ENCODE measurements around the gene ARHGAP6. TPM values are rescaled to one million over a fixed set of nuclear protein-coding genes. Genes with fewer than 3 reads are reported as not detected.

The ARHGAP6 gene
- total RNA-seq, 4 donors from 2014 or later = 49.2 to 63.8 (median 51.5) TPM

- Histone ChIP-seq H3K27me3 (no peaks in the 10 kb centered on the region), H3K4me3 (replicated peaks in 1 of 3) (no peak overlapping the region), H3K27ac (no peak overlapping the region), H3K4me1 (no peaks in the 10 kb centered on the region), H3K9me3 (no peaks in the 10 kb centered on the region), H3K36me3 (no peaks in the 10 kb centered on the region)
- 73 to 92% methylated on average over 1 of the region's 1 CpG for WGBS, 2 donors
- TF ChIP-seq, protein P1, sequence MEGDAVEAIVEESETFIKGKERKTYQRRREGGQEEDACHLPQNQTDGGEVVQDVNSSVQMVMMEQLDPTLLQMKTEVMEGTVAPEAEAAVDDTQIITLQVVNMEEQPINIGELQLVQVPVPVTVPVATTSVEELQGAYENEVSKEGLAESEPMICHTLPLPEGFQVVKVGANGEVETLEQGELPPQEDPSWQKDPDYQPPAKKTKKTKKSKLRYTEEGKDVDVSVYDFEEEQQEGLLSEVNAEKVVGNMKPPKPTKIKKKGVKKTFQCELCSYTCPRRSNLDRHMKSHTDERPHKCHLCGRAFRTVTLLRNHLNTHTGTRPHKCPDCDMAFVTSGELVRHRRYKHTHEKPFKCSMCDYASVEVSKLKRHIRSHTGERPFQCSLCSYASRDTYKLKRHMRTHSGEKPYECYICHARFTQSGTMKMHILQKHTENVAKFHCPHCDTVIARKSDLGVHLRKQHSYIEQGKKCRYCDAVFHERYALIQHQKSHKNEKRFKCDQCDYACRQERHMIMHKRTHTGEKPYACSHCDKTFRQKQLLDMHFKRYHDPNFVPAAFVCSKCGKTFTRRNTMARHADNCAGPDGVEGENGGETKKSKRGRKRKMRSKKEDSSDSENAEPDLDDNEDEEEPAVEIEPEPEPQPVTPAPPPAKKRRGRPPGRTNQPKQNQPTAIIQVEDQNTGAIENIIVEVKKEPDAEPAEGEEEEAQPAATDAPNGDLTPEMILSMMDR (IDR thresholded peaks at IDR 0.05) = no peak
- no peak for TF ChIP-seq POLR2A (IDR thresholded peaks at IDR 0.05)
- intact Hi-C loops (cut with DNase I) = no loop called here
- DNase-seq = no peak
These were observed 328.3 kb downstream of the ARHGAP6 start for GRCh38 chrX:11337292-11338009.

- 71 to 89% methylated on average over 2 of the region's 2 CpGs for WGBS, 2 donors
- TF ChIP-seq, protein P1 (IDR thresholded peaks at IDR 0.05) = no peak
- no peak for TF ChIP-seq POLR2A (IDR thresholded peaks at IDR 0.05)
- no peak overlapping the region for H3K27ac ChIP-seq
- no peaks in the 10 kb centered on the region for H3K36me3 ChIP-seq
- no peak for DNase-seq
- H3K4me1 ChIP-seq = no peaks in the 10 kb centered on the region
- no peak overlapping the region for H3K4me3 ChIP-seq (replicated peaks in 1 of 3)
- intact Hi-C loops (cut with DNase I) = no loop called here
- H3K27me3 ChIP-seq = no peaks in the 10 kb centered on the region
- H3K9me3 ChIP-seq = no peaks in the 10 kb centered on the region
These were observed 329.5 kb downstream of the ARHGAP6 start for GRCh38 chrX:11336201-11336600.

DNA sequence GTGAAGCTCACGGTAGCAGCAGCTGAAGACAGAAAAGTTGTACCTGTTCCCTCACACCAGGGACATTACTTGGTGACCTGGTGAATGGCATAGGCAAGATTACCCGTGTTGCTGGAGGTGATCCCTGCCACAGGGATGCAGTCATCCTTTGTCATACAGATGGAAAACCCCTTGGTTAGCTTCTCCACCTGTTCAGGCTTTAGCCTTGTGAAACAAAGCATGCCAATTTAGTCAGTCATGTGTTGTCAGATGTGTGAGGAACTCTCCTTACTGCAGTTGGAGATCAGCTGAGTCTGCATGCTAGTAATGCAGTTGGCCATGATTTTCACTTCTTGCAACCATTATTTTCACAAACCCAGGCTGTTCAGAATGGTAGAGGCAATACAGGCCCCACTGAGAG lies 331.6 kb downstream of the ARHGAP6 start:
- Histone ChIP-seq H3K27ac (no peak overlapping the region), H3K36me3 (no peaks in the 10 kb centered on the region), H3K4me3 (replicated peaks in 1 of 3) (no peak overlapping the region), H3K4me1 (no peaks in the 10 kb centered on the region), H3K9me3 (no peaks in the 10 kb centered on the region), H3K27me3 (no peaks in the 10 kb centered on the region)
- TF ChIP-seq, protein P1 (IDR thresholded peaks at IDR 0.05) = no peak
- TF ChIP-seq POLR2A (IDR thresholded peaks at IDR 0.05) = no peak
- DNase-seq = no peak
- intact Hi-C loops (cut with DNase I) = no loop called here
- WGBS, 2 donors = 93 to 100% methylated on average over 2 of the region's 2 CpGs

- Histone ChIP-seq H3K4me1 (no peaks in the 10 kb centered on the region), H3K27ac (no peak overlapping the region), H3K4me3 (replicated peaks in 1 of 3) (no peak overlapping the region), H3K36me3 (no peaks in the 10 kb centered on the region), H3K27me3 (no peaks in the 10 kb centered on the region), H3K9me3 (no peaks in the 10 kb centered on the region)
- 99 to 100% methylated on average over 2 of the region's 2 CpGs for WGBS, 2 donors
- intact Hi-C loops (cut with DNase I) = no loop called here
- TF ChIP-seq, protein P1 (IDR thresholded peaks at IDR 0.05) = no peak
- no peak for TF ChIP-seq POLR2A (IDR thresholded peaks at IDR 0.05)
- no peak for DNase-seq
These were observed 333.9 kb downstream of the ARHGAP6 start for GRCh38 chrX:11331788-11332187.

GRCh38 chrX:11329021-11329420 lies 336.7 kb downstream of the ARHGAP6 start:
- Histone ChIP-seq H3K36me3 (no peaks in the 10 kb centered on the region), H3K4me1 (no peaks in the 10 kb centered on the region), H3K27me3 (no peaks in the 10 kb centered on the region), H3K9me3 (no peaks in the 10 kb centered on the region), H3K27ac (no peak overlapping the region), H3K4me3 (replicated peaks in 1 of 3) (no peak overlapping the region)
- intact Hi-C loops (cut with DNase I) = no loop called here
- TF ChIP-seq POLR2A (IDR thresholded peaks at IDR 0.05) = no peak
- TF ChIP-seq, protein P1 (IDR thresholded peaks at IDR 0.05) = no peak
- 79 to 86% methylated on average over 5 of the region's 5 CpGs for WGBS, 2 donors
- no peak for DNase-seq

All from thyroid gland (tissue), 4 donors.